ENCODE measurements around the gene IFITM10.

The IFITM10 gene

GRCh38 chr11:1728301-1728700 is 22.1 kb downstream of the IFITM10 start:
- H3K4me3 ChIP-seq (ENCODE audit: low read length): no peak overlapping the region
- DNase-seq (ENCODE audit: low read depth): no peak
- TF ChIP-seq CTCF (conservative IDR thresholded peaks at IDR 0.05; ENCODE audit: low read depth, low read length): no peak

GRCh38 chr11:1727861-1728260 is 22.5 kb downstream of the IFITM10 start:
- DNase-seq (ENCODE audit: low read depth): no peak
- TF ChIP-seq CTCF (conservative IDR thresholded peaks at IDR 0.05; ENCODE audit: low read depth, low read length): no peak
- no peak overlapping the region for H3K4me3 ChIP-seq (ENCODE audit: low read length)

DNA sequence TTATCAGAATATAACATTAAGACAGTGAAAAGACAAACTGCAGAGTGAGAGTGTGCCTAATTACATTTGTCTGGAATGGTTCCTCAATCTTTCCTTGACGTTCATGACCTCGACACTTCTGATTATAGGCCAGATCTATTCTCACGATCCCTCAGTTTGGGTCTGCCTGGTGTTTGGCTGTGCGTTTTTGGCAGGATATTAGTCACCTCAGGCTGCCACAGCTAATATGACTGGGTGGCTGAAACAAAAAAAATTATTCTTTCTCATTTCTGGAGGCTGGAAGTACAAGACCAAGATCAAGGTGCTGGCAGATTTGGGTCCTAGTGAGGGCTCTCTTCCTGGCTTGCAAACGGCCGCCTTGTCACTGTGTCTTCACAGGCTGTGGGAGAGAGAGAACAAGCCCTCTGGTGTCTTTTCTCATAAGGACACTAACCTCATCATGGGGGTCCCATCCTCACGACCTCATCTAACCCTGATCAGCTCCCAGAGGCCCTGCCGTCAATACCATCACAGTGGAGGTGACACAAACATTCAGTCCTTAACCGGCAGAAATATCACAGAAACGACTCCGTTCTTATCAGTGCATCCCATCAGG is 23.2 kb downstream of the IFITM10 start:
- TF ChIP-seq CTCF (conservative IDR thresholded peaks at IDR 0.05; ENCODE audit: low read depth, low read length): no peak
- no peak for DNase-seq (ENCODE audit: low read depth)
- no peak overlapping the region for H3K4me3 ChIP-seq (ENCODE audit: low read length)

GRCh38 chr11:1719781-1720180 is 30.6 kb downstream of the IFITM10 start:
- H3K4me3 ChIP-seq (ENCODE audit: low read length): no peak overlapping the region
- no peak for TF ChIP-seq CTCF (conservative IDR thresholded peaks at IDR 0.05; ENCODE audit: low read depth, low read length)
- DNase-seq (ENCODE audit: low read depth): no peak

GRCh38 chr11:1718326-1718725 is 32.1 kb downstream of the IFITM10 start:
- DNase-seq (ENCODE audit: low read depth): no peak

DNA sequence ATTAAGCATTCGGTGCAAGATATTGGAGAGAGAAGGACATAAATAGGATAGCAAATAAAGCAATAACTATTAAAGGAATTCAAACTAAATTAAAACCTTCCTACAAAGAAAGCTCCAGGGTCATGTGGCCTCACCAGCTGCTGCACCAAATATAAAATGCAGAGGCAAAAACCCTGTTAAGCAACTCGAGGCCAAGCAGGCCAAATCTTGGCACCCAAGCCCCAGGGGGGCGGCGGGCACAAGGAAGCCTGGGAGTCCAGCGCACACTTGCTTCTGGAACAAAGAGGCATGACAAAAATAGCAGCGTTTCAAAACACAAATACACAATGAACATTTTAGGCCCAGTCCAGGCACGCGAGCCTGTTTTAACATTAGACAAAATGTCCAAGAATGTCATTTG is 32.6 kb downstream of the IFITM10 start:
- no peak for TF ChIP-seq CTCF (conservative IDR thresholded peaks at IDR 0.05; ENCODE audit: low read depth, low read length)
- H3K4me3 ChIP-seq (ENCODE audit: low read length): no peak overlapping the region
- no peak for DNase-seq (ENCODE audit: low read depth)

More at GRCh38 chr11:1718326-1718725, 32.1 kb downstream of the IFITM10 start:
- TF ChIP-seq CTCF (conservative IDR thresholded peaks at IDR 0.05; ENCODE audit: low read depth, low read length): no peak
- no peak overlapping the region for H3K4me3 ChIP-seq (ENCODE audit: low read length)

All from retinal pigment epithelial cell (primary cell).